Ascending aorta (tissue), 2 donors: ENCODE results near the gene ARPC2. TPM values are rescaled to one million over a fixed set of nuclear protein-coding genes. Genes with fewer than 3 reads are reported as not detected.
A peak's percentile ranks its signal among the peaks of the same experiment; 100 is the strongest.

ENCODE experiments used
- DNase-seq, 2 donors: peaks; one replicate each; pipeline ENCODE4 v3.0.0-alpha.2; 2019; ENCODE audit warnings: low spot score in 2 of 2
- H3K27ac ChIP-seq, 2 donors: fragments of 200-600 bp; sonication (generic); one replicate each; pipeline ENCODE4 v1.5.1; 2016 to 2017; ENCODE audit warnings: mild to moderate bottlenecking in 1 of 2
- H3K27me3 ChIP-seq: fragments of 200-600 bp; sonication (generic); one replicate; pipeline ENCODE4 v1.5.1; 2017
- H3K36me3 ChIP-seq, 2 donors: fragments of 200-600 bp; sonication (generic); one replicate each; pipeline ENCODE4 v1.5.1; 2016
- H3K4me1 ChIP-seq, 2 donors: fragments of 200-600 bp; sonication (generic); one replicate each; pipeline ENCODE4 v1.5.1; 2016 to 2017; ENCODE audit warnings: mild to moderate bottlenecking in 1 of 2
- H3K4me3 ChIP-seq, 2 donors: fragments of 200-600 bp; sonication (generic); one replicate each; pipeline ENCODE4 v1.5.1; 2016 to 2017; ENCODE audit warnings: mild to moderate bottlenecking in 1 of 2
- H3K9me3 ChIP-seq, 2 donors: fragments of 200-600 bp; sonication (generic); one replicate each; pipeline ENCODE4 v1.5.1; 2016
- CTCF ChIP-seq, 3 experiments: fragments of 200-600 bp in 2 of 3; fragments of 450-650 bp in 1 of 3; sonication (generic) in 2 of 3; IDR thresholded peaks; one replicate each; pipeline ENCODE4 v1.5.1; 2016 to 2019; ENCODE audit warnings: antibody characterized with exemption in 3 of 3, mild to moderate bottlenecking in 1 of 3, moderate library complexity in 1 of 3
- intact Hi-C: fragments of 100-400 bp; cut with DNase I; formaldehyde crosslinking; loops from one replicate; pipeline ENCODE4 v1.15.1; 2023
- total RNA-seq: library from RNA; depleted of rRNA; stranded (reverse); fragments of >200 nt; gene quantifications from one replicate; pipeline ENCODE4 v1.1.0, GENCODE V29; 2016

Gene ARPC2
- total RNA-seq, 1 donor from 2014 or later, result 237 TPM

- H3K4me1 ChIP-seq, result peaks cover 14 to 36% of the 10 kb centered on the region in 2 donors
- intact Hi-C loops, result no loop called here
Measured at GRCh38 chr2:218260166-218260565, 43.2 kb downstream of the ARPC2 start.

GRCh38 chr2:218260742-218261422 is 43.9 kb downstream of the ARPC2 start, which contains the start of gene GPBAR1:
Gene GPBAR1 (plus strand): TSS chr2:218261015. CDS start chr2:218262725, 1,710 bp downstream.
- Histone ChIP-seq H3K27ac (peak within 1 kb of the TSS; percentile 74 to 79), H3K4me1 (peaks cover 14 to 36% of the 10 kb centered on the region in 2 donors), H3K36me3 (peaks cover 17 to 23% of the 10 kb centered on the region in 2 donors), H3K9me3 (no peaks in the 10 kb centered on the region), H3K4me3 (no peak within 1 kb of the TSS), H3K27me3 (no peaks in the 10 kb centered on the region)
- no peak for DNase-seq
- no peak for TF ChIP-seq CTCF (IDR thresholded peaks at IDR 0.05)
- intact Hi-C loops, result no loop called here

More at GRCh38 chr2:218260166-218260565, 43.2 kb downstream of the ARPC2 start:
- DNase-seq, result no peak
- Histone ChIP-seq H3K36me3 (peaks cover 14 to 23% of the 10 kb centered on the region in 2 donors), H3K4me3 (no peak overlapping the region), H3K9me3 (no peaks in the 10 kb centered on the region), H3K27ac (peak overlapping the region; percentile 74 to 79), H3K27me3 (no peaks in the 10 kb centered on the region)
- no peak for TF ChIP-seq CTCF (IDR thresholded peaks at IDR 0.05)

GRCh38 chr2:218261423-218262236 is 44.6 kb downstream of the ARPC2 start:
- no peak for DNase-seq
- no peak overlapping the region for H3K4me3 ChIP-seq
- intact Hi-C loops, result no loop called here
- peak overlapping the region; percentile 74 to 79 for H3K27ac ChIP-seq
- H3K36me3 ChIP-seq, result peaks cover 25% of the 10 kb centered on the region in 2 donors
- no peak for TF ChIP-seq CTCF (IDR thresholded peaks at IDR 0.05)
- no peaks in the 10 kb centered on the region for H3K27me3 ChIP-seq
- no peaks in the 10 kb centered on the region for H3K9me3 ChIP-seq
- H3K4me1 ChIP-seq, result peaks cover 14 to 36% of the 10 kb centered on the region in 2 donors

GRCh38 chr2:218262237-218262600 is 45.2 kb downstream of the ARPC2 start:
- no peak for DNase-seq
- H3K27me3 ChIP-seq, result no peaks in the 10 kb centered on the region
- no peak for TF ChIP-seq CTCF (IDR thresholded peaks at IDR 0.05)
- peaks cover 31% of the 10 kb centered on the region in 2 donors for H3K36me3 ChIP-seq
- H3K4me1 ChIP-seq, result peaks cover 14 to 36% of the 10 kb centered on the region in 2 donors
- no peak overlapping the region for H3K4me3 ChIP-seq
- no peaks in the 10 kb centered on the region for H3K9me3 ChIP-seq
- peak overlapping the region; percentile 74 to 79 for H3K27ac ChIP-seq
- intact Hi-C loops, result no loop called here

- Histone ChIP-seq H3K4me3 (no peak overlapping the region), H3K9me3 (no peaks in the 10 kb centered on the region), H3K36me3 (peaks cover 36 to 37% of the 10 kb centered on the region in 2 donors), H3K27me3 (no peaks in the 10 kb centered on the region), H3K4me1 (peaks cover 14 to 40% of the 10 kb centered on the region in 2 donors), H3K27ac (peak overlapping the region; percentile 26 to 31)
- no peak for DNase-seq
- no peak for TF ChIP-seq CTCF (IDR thresholded peaks at IDR 0.05)
- intact Hi-C loops, result no loop called here
Measured at GRCh38 chr2:218262631-218263586, 45.9 kb downstream of the ARPC2 start.
